Measurements from ENCODE around the gene KIF26A.

- TF ChIP-seq POLR2A (IDR thresholded peaks at IDR 0.05), result no peak
- TF ChIP-seq CTCF (IDR thresholded peaks at IDR 0.05), result no peak
- TF ChIP-seq POLR2AphosphoS5 (IDR thresholded peaks at IDR 0.05), result no peak
These were observed 8.4 kb downstream of the KIF26A start for GRCh38 chr14:104146651-104147345.

Measured in prostate gland (tissue), 2 donors.